Hepatic stellate cell (primary cell): ENCODE data around the gene NSUN3.
A peak's percentile ranks its signal among the peaks of the same experiment; 100 is the strongest.
"Not testable (repeated sequence)": the region's sequence is repeated elsewhere in the genome, so short reads cannot be mapped to it uniquely, and the experiment has no call there.

Experiments
- DNase-seq: peaks from one replicate; pipeline ENCODE4 v3.0.0; 2011; ENCODE audit warnings: low spot score

Gene NSUN3

GRCh38 chr3:94069194-94069813 lies 6.4 kb downstream of the NSUN3 start:
- no peak for DNase-seq

GRCh38 chr3:94070341-94070911 lies 7.6 kb downstream of the NSUN3 start:
- DNase-seq, result no peak

- no peak for DNase-seq
Observed at GRCh38 chr3:94071713-94072284, 8.9 kb downstream of the NSUN3 start.

- DNase-seq, result no peak
Observed at GRCh38 chr3:94076055-94076454, 13.2 kb downstream of the NSUN3 start.

- DNase-seq, result not testable (repeated sequence)
Observed at GRCh38 chr3:94080552-94080951, 17.7 kb downstream of the NSUN3 start.

- no peak for DNase-seq
Observed at GRCh38 chr3:94081884-94082283, 19.0 kb downstream of the NSUN3 start.

- DNase-seq, result no peak
Observed at GRCh38 chr3:94082391-94082937, 19.6 kb downstream of the NSUN3 start.

- DNase-seq, result no peak
Observed at GRCh38 chr3:94083261-94083660, 20.4 kb downstream of the NSUN3 start.

GRCh38 chr3:94089126-94089525 lies 26.3 kb downstream of the NSUN3 start:
- no peak for DNase-seq

- no peak for DNase-seq
Observed at GRCh38 chr3:94092086-94092485, 29.2 kb downstream of the NSUN3 start.

- no peak for DNase-seq
Observed at GRCh38 chr3:94093151-94093550, 30.3 kb downstream of the NSUN3 start.

GRCh38 chr3:94095111-94095510 lies 32.2 kb downstream of the NSUN3 start:
- no peak for DNase-seq

GRCh38 chr3:94098452-94098851 lies 35.6 kb downstream of the NSUN3 start:
- no peak for DNase-seq

- DNase-seq, result no peak
Observed at GRCh38 chr3:94099311-94099710, 36.5 kb downstream of the NSUN3 start.

GRCh38 chr3:94101860-94102259 lies 39.0 kb downstream of the NSUN3 start:
- peak; percentile 2 for DNase-seq

- no peak for DNase-seq
Observed at GRCh38 chr3:94106268-94106667, 43.4 kb downstream of the NSUN3 start.

- DNase-seq, result not testable (repeated sequence)
Observed at GRCh38 chr3:94110232-94110631, 47.4 kb downstream of the NSUN3 start.

- no peak for DNase-seq
Observed at GRCh38 chr3:94110854-94111253, 48.0 kb downstream of the NSUN3 start.

GRCh38 chr3:94114666-94115065 lies 51.8 kb downstream of the NSUN3 start:
- no peak for DNase-seq

- peak; percentile 8 for DNase-seq
Observed at GRCh38 chr3:94115482-94115881, 52.6 kb downstream of the NSUN3 start.

- DNase-seq, result no peak
Observed at GRCh38 chr3:94117729-94118128, 54.9 kb downstream of the NSUN3 start.

- no peak for DNase-seq
Observed at GRCh38 chr3:94118390-94118789, 55.5 kb downstream of the NSUN3 start.

GRCh38 chr3:94121161-94121560 lies 58.3 kb downstream of the NSUN3 start:
- no peak for DNase-seq

- DNase-seq, result no peak
Observed at GRCh38 chr3:94127115-94127514, 64.3 kb downstream of the NSUN3 start.
